WI38 (cell line): ENCODE results near the gene GLUL.

Source experiments
- H3K4me3 ChIP-seq: 2 replicates; pipeline ENCODE4 v1.5.1; 2011; ENCODE audit warnings: low read depth, mild to moderate bottlenecking, control low read depth, low read length
- TF ChIP-seq, protein P1 (sequence below): IDR thresholded peaks from 2 replicates; pipeline ENCODE4 v1.5.1; 2012; ENCODE audit warnings: low read depth, mild to moderate bottlenecking, control low read depth, low read length

Gene GLUL

GRCh38 chr1:182387566-182387965 lies 4.0 kb downstream of the GLUL start:
- TF ChIP-seq, protein P1, sequence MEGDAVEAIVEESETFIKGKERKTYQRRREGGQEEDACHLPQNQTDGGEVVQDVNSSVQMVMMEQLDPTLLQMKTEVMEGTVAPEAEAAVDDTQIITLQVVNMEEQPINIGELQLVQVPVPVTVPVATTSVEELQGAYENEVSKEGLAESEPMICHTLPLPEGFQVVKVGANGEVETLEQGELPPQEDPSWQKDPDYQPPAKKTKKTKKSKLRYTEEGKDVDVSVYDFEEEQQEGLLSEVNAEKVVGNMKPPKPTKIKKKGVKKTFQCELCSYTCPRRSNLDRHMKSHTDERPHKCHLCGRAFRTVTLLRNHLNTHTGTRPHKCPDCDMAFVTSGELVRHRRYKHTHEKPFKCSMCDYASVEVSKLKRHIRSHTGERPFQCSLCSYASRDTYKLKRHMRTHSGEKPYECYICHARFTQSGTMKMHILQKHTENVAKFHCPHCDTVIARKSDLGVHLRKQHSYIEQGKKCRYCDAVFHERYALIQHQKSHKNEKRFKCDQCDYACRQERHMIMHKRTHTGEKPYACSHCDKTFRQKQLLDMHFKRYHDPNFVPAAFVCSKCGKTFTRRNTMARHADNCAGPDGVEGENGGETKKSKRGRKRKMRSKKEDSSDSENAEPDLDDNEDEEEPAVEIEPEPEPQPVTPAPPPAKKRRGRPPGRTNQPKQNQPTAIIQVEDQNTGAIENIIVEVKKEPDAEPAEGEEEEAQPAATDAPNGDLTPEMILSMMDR, result no peak
- H3K4me3 ChIP-seq, result no peak overlapping the region

- TF ChIP-seq, protein P1, result no peak
- no peak overlapping the region for H3K4me3 ChIP-seq
These were observed 4.6 kb downstream of the GLUL start for GRCh38 chr1:182386980-182387379.

GRCh38 chr1:182385885-182386853 lies 5.4 kb downstream of the GLUL start:
- TF ChIP-seq, protein P1, result no peak
- no peak overlapping the region for H3K4me3 ChIP-seq

DNA sequence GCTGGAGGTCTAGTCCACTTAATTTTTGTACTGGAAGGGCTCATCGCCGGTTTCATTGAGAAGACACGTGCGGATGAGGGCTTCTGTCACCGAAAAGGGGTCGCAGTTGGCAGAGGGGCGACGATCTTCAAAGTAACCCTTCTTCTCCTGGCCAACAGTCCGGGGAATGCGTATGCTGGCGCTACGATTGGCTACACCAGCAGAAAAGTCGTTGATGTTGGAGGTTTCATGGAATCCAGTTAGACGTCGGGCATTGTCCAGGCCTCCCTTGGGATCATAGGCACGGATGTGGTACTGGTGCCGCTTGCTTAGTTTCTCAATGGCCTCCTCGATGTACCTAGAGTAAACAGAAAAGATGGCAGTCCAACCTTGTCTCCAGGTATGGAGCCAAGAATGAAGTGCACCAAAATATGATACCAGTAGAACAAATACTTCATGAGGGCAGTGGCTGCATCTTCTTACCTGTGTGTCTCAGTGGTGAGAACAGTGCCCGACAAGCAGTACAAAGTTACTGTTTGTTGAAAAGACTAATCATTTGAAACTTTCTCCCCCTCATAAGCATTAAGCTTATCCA lies 7.1 kb downstream of the GLUL start:
- H3K4me3 ChIP-seq, result no peak overlapping the region
- TF ChIP-seq, protein P1, result no peak

DNA sequence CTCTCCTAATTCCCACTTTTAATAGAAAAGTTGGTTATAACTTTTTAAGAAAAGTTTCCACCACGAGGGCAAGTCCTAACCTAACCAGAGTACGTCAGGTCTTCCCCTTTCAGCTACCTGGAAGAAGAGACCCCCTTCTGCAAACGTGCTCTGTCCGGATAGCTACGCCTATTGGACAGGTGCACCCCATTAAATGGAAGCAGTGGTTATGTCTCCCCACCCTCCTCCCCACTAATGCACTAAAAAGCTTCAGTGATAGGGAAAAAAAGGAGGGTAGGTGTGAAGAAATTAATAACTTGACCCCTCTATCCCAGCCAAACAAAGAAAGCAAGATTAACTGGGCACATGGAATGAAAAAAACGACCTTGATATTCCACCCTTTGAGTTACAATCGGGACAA lies 7.7 kb downstream of the GLUL start:
- TF ChIP-seq, protein P1, result no peak
- H3K4me3 ChIP-seq, result no peak overlapping the region

DNA sequence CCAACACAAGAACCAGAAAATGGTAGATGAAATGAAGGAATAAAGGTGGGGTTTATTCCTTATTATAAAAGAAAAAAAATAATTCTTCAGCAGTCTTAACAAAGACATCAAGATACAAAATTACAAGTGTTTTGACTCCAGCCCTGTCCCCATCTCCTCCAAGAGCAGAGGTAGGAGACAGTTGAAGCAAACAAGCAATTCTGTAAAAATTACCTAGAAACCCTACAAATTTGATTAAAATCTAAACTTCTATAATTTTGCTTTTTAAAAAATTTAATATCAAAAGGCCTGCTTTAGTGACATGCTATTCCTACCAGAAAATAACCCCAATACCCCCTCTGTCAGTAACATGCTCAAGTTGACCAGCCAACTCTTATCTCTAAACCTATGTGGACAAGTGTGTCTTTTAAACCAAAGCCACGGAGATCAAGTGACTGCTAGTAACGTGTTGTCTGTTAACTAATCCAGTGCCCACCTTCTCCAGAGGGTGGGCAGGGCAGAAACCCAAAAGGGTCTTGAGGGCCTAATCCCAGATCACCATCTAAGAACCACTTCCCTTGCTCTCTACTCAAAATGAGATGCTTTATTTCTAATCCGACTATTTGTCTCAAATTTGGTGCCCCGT lies 8.4 kb downstream of the GLUL start:
- no peak overlapping the region for H3K4me3 ChIP-seq

More for the DNA sequence above, 8.4 kb downstream of the GLUL start:
- TF ChIP-seq, protein P1, result no peak
